GM11168 (cell line): ENCODE measurements around the gene LZTS3.

Source experiments
- in situ Hi-C: fragments of 300-500 bp; cut with MboI; formaldehyde crosslinking; loops from one replicate; pipeline ENCODE4 v1.12.0; 2022; ENCODE audit warnings: low sequenced_read_pairs; ENCODE audit not compliant: unreplicated experiment

Gene LZTS3

DNA sequence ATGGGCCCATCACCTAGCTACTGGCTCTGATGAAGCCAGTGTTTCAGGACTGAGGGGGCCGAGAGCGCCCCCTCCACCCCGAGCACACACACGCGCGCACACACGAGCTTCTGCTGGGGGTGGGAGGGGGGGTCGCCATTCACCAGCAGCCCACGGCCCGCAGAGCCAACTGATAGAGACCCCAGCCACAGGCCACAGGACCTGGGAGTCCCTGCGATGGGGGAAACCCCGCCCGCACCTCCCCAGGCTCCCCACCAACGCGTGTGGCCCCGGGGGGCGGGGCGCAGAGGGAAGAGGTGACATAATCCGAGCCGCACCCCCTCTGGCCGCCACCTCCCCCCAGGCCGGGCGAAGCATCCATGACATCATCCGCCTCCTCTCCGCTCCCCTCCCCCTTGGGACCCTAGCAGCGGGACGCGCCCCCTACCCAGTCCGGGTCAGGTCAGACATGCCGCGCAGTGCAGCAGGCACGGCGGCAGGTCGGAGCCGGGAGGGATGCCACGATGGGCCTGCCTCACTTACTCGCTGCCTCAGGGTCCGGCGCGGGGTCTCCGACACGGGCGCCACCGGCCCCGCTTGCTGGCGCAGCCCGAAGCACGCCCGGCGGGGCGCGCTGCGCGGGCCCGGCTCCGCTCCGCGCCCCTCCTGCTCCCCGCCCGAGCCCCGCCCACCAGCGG lies at the start of gene LZTS3:
Gene LZTS3 (minus strand): TSS at position 617 of the 677 bp plus-strand sequence. CDS start 6,386 bp downstream, outside the sequence.
- in situ Hi-C loops = no loop called here

DNA sequence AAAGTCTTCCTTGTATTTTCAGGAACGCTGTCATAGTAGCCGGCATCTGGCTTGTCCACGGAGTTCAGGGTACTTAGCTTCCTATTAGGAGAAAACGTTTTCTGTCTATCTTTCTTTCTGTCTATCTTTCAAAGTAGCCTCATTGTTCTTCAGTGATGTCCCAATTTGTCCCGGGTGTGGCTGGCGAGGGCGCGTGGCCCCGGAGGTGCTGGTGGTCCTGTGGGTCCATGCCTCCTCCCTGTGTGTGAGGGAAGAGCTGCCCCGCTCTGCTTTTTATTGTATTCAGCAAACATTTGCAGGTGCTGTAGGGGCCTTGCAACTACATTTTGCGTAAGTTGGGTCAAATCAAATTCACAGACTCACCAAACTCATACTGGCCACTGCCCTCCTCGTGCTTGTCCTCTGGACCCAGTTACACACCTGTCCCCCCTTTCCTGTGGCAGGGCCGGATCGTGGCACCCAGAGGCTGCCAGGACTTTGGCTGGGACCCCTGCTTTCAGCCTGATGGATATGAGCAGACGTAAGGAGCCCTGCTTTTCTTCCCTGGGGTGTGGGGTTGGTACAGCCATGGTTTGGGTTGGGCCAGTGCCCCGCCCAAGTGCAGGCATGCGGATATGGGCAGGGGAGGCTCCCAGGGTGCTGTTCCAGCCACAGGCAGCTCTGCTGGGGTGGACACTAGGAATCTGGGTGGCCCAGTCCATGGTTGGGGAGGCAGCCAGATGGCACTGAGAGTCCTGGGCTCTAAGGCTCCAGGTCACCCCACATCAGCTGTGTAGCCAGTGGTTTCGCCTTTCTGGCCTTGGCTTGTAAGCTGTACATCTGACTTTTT lies 48.3 kb upstream of the LZTS3 start:
- in situ Hi-C loops = no loop called here

GRCh38 chr20:3218307-3218988 lies 45.1 kb upstream of the LZTS3 start:
- in situ Hi-C loops = loop anchor here (10.0 kb wide), 1 partner anchor 96 kb away; no protein-coding TSS in a partner anchor

DNA sequence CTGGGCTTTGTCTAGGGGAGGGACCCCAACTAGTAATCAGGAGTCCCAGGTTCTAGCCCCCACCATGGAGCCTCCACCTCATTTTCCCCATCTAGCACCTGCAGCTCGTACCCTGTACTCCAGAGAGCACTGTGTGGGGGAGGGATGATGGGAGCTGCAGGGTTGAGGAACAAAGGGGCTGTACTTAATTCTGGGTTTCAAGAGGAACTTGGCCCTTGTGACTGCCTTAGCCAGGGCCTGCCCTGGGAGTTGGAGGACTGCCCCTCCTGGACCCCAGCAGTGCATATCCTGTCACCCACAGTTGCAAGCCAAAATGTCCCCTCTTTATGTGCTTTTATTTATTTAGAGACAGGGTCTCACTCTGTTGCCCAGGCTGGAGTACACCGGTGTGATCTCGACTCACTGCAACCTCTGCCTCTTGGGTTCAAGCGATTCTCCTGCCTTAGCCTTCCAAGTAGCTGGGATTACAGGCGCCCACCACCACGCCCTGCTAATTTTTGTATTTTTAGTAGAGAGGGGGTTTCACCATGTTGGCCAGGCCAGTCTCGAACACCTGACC lies 42.1 kb upstream of the LZTS3 start:
- in situ Hi-C loops = loop anchor here (10.0 kb wide), 1 partner anchor 99 kb away; no protein-coding TSS in a partner anchor

DNA sequence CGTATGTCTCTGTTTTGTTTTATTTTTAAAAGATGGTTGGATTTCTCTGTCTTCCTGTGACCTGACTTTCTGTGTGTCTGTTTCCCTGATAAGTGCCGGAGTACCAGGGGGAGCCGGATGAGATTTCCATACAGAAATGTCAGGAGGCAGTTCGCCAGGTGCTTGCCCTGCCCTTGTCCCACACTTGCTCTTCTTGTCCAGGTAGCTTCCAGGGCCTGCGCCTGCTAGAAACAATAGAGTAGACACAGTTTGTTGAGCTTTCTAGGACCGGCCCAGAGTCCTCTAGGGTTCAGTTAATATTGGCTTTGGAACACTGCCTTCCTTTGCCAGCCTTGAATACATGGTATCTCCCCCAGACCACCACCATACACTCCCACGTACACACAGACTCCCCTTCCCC lies 39.9 kb upstream of the LZTS3 start:
- in situ Hi-C loops = loop anchor here (10.0 kb wide), 1 partner anchor 102 kb away; no protein-coding TSS in a partner anchor

- in situ Hi-C loops = loop anchor here (10.0 kb wide), 1 partner anchor 104 kb away; no protein-coding TSS in a partner anchor
Measured at GRCh38 chr20:3210346-3210745, 37.0 kb upstream of the LZTS3 start.

DNA sequence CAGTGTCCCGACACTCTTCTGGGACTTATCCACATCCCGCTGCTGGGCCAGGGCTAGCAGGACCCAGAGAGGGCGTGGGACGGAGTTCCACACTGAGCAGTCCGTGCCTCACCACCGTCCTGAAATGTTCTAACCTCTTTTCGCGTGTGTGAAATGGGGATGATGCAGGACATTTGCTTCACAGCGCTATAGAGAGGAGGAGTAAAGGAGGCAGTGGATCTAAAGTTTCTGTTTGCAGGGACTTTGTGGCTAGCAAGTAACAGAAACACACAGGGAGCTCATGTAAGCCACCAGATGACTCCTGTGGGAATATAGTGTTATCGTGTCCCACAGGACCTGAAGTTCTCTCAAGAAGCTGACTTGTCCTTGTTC lies 36.6 kb upstream of the LZTS3 start:
- in situ Hi-C loops = loop anchor here (10.0 kb wide), 1 partner anchor 105 kb away; no protein-coding TSS in a partner anchor

DNA sequence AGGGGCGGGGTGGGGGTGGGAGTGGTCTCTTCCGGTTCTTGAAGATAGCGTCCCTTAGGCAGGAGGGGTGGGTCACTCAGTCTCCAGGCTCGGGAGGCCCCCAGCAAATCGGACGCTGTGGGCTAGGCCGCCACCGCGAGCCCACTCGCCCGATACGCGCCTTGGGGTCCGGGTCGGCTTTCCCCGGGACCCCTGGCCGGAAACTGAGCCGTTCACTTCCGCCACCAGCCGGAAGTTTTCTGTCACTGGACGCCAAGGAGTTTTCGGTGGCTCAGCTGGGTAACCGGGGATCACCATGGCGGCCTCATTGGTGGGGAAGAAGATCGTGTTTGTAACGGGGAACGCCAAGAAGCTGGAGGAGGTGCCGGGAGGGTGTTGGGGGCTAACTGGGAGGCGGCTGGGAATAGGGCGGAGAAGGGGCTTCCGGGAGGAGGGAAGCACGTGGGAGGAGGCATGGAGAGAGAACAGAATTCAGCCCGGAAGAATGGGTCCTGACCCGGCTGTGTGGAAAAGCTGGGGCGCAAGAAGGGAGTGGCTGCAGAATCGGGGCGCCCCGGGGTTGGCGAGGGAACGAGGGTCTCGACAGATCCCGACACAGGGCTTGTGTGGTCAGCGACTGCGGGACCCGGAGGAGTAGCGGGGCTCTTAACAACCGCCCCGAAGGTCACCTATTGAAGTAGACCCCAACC lies 36.1 kb upstream of the LZTS3 start, which contains the start of gene ITPA:
Gene ITPA (plus strand): TSS at position 242 of the 689 bp plus-strand sequence. CDS start 54 bp downstream, at position 296.
- in situ Hi-C loops = no loop called here

DNA sequence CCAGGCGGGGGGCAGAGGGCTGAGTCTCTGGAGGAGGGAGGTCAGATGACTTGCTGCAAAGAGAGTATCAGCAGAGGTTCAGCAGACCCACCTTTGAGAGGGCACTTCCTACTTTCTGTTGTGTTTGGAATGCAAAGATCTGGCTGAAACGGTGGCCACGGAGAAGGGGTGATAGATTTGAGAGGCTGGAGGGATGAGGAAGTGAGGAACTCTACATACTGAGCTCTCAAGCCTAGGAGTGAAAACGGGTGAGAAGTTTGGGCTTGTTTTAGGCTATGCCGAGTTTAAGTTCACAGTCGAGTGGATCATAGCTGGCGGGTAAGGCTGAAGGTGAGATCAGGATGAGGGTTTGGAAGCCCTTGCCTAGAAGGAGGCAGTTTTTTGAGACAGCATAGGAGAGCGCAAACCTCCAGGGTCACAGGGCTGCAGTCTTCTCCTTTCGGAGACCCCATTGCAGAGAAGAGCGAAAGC lies 35.5 kb upstream of the LZTS3 start:
- in situ Hi-C loops = no loop called here

DNA sequence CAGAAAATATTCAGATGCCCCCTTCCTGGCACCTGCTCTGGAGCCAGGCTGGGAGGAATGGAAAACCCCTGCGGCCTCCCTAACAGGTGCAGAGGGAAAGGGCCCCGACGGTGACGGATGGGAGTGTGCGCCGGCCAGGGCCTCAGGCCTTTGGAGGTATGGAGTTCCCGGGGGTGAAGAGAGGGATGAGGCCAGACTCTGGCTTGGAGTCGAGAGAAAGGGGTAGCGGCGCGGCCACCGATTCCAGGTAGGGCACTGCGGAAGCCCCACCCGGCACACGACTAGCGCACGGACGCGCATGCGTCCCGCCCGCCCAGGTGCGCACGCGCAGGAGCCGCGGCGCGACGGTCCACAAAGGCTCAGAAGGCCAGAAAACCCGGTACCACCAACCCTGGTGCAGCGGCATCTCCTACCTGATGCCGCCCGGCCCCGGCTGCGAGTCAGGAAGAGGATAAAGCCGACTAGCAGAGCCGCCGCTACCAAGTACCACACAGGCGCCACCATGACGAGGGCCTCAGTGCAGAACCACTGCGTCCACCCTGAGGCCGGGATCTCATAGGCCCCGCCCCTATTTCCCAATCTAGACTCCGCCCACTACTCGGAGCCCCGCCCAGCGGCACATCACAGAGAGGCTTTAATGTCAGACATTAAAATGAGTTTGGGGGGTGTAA lies 30.9 kb upstream of the LZTS3 start, which contains the start of gene DDRGK1:
Gene DDRGK1 (minus strand): TSS at position 559 of the 671 bp plus-strand sequence. CDS start 55 bp downstream, at position 504.
- in situ Hi-C loops = no loop called here

DNA sequence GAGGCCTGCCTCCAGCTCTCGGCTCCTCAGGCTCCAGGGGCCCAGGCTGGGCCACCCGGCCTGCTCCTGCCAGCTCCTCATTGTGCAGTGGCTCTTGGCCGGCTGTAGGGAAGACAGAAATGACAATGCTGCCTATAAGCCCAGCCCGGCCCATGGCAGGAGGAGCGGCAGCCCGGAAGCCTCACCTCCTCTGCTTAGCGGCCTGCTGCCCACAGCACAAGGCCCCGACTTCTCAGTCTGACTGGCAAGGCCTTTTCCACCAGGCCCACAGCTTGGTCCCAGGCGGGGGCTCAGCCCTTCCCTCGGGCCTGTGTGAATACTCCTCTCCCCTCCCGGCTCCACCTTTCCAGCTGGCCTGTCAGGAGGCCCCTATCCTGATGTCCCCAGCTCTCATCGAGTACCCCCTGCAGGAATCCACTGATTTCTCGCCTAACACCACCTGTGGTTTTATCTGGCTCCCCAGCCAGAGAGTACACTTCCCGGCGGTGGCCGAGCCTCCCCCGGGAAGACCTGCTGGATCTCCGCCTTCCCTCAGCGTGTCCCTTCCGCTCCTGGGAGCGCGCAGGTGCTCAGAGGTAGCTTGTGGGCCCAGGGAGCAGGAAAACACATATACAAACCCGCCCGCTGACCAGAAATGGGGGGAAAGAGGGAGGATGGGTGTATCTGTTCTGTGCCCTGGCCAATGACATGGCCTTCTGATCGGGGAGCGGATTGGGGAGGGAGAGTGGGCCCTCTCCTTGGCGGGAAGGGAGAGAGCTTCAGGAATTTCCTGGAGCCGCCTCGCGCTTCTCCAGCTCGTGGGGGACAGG lies 30.2 kb upstream of the LZTS3 start:
- in situ Hi-C loops = no loop called here

DNA sequence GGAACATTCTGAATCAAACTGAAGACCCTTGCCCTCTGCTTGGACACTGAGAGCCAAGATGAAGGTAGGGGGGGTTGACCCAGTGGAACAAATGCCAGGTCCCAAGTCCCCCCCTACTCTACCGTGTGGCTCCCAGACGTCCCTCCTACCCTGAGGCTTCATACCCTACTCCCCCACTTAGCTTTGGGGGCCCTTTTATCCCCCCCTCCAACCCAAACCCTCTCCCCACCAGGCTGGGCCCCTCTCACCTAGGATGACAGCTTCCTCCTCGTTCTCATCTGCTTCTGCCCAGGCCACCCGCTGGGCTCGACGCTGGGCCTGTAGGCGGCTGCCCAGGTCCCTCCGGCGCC lies 29.6 kb upstream of the LZTS3 start:
- in situ Hi-C loops = no loop called here

- in situ Hi-C loops = no loop called here
Measured at GRCh38 chr20:3199976-3200755, 26.8 kb upstream of the LZTS3 start.

DNA sequence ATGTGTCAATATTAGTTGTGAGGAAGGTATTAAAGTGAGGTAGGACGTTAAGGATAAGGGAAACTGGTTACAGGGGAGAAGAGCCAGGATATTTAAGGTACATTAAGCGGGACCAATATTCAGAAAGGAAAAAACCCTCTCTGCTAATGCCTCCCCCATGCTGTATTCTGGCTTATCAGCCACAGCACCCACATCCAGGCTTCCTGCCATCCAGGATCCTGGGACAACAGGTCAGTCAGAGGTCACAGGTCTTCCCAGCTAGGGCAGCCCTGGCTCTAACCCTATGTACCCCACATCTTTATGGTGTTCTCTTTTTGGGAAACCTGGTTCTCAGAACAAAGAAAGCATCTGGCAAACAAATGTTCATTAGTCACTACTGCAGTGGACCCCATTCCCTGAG lies 25.9 kb upstream of the LZTS3 start:
- in situ Hi-C loops = no loop called here

DNA sequence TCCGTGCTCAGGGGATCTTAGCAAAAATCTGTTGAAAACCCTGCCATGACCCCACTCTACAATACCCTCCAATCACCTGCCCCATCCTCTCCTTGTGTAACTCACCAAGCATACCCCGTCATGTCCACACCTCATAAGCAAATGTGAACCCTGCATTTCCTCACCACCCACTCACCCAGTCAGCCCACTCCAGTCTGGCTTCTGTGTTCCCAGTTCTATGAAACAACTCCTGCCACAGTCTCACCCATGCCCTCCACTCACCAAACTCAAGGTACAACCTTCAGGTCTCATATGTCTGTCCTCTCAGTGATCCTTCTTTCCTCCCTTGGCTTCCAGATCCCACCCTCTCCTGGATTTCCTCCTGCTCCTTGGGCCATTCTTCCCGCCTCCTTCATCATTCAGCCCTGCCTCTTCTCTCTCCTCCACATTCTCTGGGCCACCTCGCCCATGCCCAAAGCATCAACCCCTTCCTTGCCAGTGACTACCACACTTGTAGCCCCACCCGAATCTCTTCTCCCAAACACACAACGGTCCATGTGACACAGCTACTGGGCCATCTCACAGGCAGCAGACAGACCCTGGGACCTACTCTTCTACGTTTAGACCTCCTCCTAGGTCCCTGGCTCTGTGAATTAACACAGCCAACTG lies 22.4 kb upstream of the LZTS3 start:
- in situ Hi-C loops = no loop called here

DNA sequence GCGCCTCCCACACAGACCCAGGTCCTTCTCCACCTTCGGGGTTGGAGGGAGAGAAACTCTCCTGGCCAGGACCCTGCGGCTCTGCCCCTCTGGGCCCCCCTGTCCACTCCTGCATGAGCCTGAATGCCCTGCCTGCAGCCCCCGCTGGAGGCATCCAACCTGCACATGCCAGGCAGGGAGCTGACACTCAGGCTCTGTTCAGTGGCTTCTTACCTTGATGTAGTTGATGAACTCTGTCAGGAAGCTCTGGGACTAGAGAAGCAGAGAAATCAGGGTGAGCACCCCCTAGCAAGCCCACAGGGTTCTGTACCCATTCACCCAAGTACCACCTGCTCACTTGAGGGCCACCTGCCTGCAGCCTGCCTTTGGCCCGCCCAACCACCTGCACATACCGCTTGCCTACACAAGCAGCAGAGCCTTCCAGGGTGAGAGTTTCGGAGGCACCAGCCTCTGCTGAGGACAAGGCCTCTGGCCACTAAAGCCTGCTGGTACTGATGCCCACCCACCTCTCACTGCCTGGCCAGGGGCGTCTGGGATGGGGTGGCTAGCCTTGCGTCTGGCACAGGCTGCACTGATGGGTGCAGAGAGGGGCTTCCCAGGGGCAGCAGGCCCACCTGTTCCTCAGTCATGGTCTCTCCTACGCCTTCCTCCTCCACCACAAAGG lies 21.4 kb upstream of the LZTS3 start:
- in situ Hi-C loops = no loop called here
